GM13976 (cell line): ENCODE measurements around the gene LHFPL6.

Source experiments
- DNase-seq: peaks from one replicate; pipeline ENCODE4 v3.0.0; 2012; ENCODE audit warnings: low spot score
- CTCF ChIP-seq: IDR thresholded peaks from 2 replicates; pipeline ENCODE4 v1.5.1; 2012; ENCODE audit warnings: borderline replicate concordance, mild to moderate bottlenecking; ENCODE audit not compliant: insufficient read depth; ENCODE audit errors: extremely low read depth, missing control alignments, control extremely low read depth
- in situ Hi-C: fragments of 300-500 bp; cut with MboI; formaldehyde crosslinking; loops from one replicate; pipeline ENCODE4 v1.12.0; 2022; ENCODE audit warnings: low sequenced_read_pairs, mixed read lengths, inconsistent platforms; ENCODE audit not compliant: unreplicated experiment

The LHFPL6 gene

GRCh38 chr13:39597838-39598237 is 5.2 kb downstream of the LHFPL6 start:
- no peak for TF ChIP-seq CTCF
- in situ Hi-C loops = no loop called here
- no peak for DNase-seq

GRCh38 chr13:39596685-39597084 is 6.3 kb downstream of the LHFPL6 start:
- in situ Hi-C loops = no loop called here
- no peak for DNase-seq
- no peak for TF ChIP-seq CTCF

DNA sequence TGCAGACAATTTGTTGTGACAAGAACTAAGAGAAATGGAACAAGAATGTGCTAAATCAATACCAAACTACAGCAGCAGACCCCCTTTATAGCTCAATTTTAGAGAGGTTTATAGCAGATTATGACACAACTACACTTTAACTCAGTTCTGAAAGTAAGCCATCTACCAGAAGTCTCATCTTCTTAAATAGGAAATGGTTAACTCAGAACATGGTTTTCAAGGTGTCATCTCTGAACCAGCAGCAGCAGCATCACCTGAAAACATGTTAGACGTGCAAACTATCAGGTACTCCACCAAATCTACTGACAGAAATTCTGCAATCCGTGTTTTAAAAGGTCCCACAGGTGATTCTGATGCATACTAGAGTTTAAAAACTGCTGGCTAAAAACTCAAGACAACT is 6.8 kb downstream of the LHFPL6 start:
- TF ChIP-seq CTCF = no peak
- in situ Hi-C loops = no loop called here
- DNase-seq = no peak

DNA sequence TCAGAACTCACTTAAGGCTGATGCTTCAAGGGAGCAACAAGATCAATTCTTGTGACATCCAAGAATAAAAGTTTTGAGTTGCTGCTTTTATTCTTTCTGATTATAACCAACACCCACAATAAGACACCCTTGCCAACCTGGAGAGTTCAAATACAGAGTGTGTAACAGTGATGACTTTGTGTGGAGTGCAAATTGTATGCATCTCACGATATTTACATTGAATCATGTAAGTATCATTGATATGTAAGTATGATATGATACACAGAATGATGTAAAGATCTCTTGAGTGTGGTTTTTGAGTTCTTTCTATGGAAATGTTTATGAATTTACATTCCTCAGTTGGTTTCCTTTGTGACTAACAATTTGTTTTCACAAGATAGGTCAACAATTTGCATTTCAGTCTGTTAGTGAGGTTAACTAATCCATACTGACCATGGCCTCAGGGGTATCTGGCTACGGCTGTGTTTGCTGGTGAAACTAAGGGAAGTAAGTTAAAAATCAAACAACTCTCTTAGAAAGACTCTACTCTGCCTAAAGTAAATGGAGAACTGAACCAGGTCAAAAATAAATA is 12.4 kb downstream of the LHFPL6 start:
- in situ Hi-C loops = no loop called here
- no peak for TF ChIP-seq CTCF
- no peak for DNase-seq

DNA sequence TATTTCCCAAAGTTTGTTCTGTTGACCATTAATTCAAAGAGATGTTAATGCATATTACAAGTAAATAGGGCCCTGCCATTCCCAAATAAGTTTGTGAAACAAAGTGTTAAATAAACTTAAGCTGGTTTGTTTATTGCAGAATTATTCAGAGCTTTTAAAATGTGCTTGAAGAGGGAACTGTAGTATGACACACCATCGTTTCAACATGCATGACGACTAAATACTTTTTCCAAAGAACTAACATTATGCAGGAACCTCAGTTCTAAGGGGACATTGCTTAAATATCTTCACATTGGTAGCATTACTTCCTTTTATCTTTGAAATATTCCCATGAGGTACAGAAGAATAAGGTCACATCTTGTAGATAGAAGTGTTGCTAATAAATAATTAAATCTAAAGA is 14.6 kb downstream of the LHFPL6 start:
- TF ChIP-seq CTCF = no peak
- in situ Hi-C loops = no loop called here
- DNase-seq = no peak

DNA sequence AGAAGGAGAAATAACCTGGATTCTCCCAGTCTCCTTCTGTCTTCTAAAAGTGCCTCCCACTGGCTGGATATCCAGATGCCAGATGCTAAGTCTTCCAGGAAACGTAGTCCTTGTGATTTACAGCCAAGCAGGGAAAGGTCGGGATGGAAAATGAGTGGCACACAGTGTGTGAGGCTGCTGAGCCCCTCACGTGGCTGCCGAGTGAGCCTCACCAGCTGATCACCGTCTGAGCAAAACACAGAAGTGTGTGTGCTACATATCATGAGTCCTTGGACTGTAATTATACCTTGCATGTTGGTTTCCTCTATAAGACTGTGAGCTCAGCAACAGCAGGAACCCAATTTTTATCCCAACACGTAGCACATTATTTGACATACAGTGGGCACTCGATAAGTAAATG is 15.1 kb downstream of the LHFPL6 start:
- no peak for TF ChIP-seq CTCF
- in situ Hi-C loops = no loop called here

More for the DNA sequence above, 15.1 kb downstream of the LHFPL6 start:
- no peak for DNase-seq
